Measurements from ENCODE around the gene SPHK2. TPM values are rescaled to one million over a fixed set of nuclear protein-coding genes. Genes with fewer than 3 reads are reported as not detected.

SPHK2 gene
- total and polyA plus RNA-seq, 2 experiments from 2014 or later, result 18.3 to 50.3 TPM

GRCh38 chr19:48670699-48671445 is 51.6 kb downstream of the SPHK2 start:
- Histone ChIP-seq H3F3A (replicated peaks; ENCODE audit: low read depth) (no peaks in the 10 kb centered on the region), H3K27me3 (ENCODE audit: insufficient read depth) (no peaks in the 10 kb centered on the region), H3K27ac (ENCODE audit: low read depth) (no peak overlapping the region), H2AFZ (no peak overlapping the region), H4K20me1 (replicated peaks; ENCODE audit: insufficient read depth) (no peaks in the 10 kb centered on the region), H3K79me2 (replicated peaks; ENCODE audit: insufficient read depth) (no peaks in the 10 kb centered on the region), H3K4me2 (no peak overlapping the region), H3K4me3 (no peak overlapping the region), H3K36me3 (ENCODE audit: insufficient read depth) (no peaks in the 10 kb centered on the region), H3K9me2 (ENCODE audit: insufficient read depth) (no peaks in the 10 kb centered on the region), H3K4me1 (ENCODE audit: insufficient read depth) (peaks cover 23% of the 10 kb centered on the region)
- H3K4me1 Mint-ChIP-seq, result peaks cover 33% of the 10 kb centered on the region
- DNase-seq (ENCODE audit: low spot score), result no peak
- ATAC-seq, result no peak
- H3K27ac Mint-ChIP-seq, result no peak overlapping the region
- H3K9me3 Mint-ChIP-seq, result peaks cover 9% of the 10 kb centered on the region; the same call in 2 of the 3 replicates
- H3K36me3 Mint-ChIP-seq (ENCODE audit: low read depth), result no peaks in the 10 kb centered on the region; the same call in 2 of the 3 replicates
- TF ChIP-seq EZH2 (IDR thresholded peaks at IDR 0.05; ENCODE audit: low read depth, unreplicated experiment) (no peak), ETS1 (IDR thresholded peaks at IDR 0.05) (no peak), REST (IDR thresholded peaks at IDR 0.05; ENCODE audit: unreplicated experiment) (no peak), STAT1 (IDR thresholded peaks at IDR 0.05; ENCODE audit: unreplicated experiment) (no peak), EZH2phosphoT487 (IDR thresholded peaks at IDR 0.05; ENCODE audit: unreplicated experiment) (no peak), ZNF114 (CRISPR knock-in tag; IDR thresholded peaks at IDR 0.05) (no peak), CTCF (conservative IDR thresholded peaks at IDR 0.05; ENCODE audit: low read depth in 2 of 2) (no peak), POLR2AphosphoS5 (IDR thresholded peaks at IDR 0.05; ENCODE audit: low read depth) (no peak), ZNF331 (CRISPR knock-in tag; IDR thresholded peaks at IDR 0.05; ENCODE audit: low read depth) (no peak), CREB1 (CRISPR knock-in tag; IDR thresholded peaks at IDR 0.05; ENCODE audit: low read depth) (no peak), JUNB (IDR thresholded peaks at IDR 0.05; ENCODE audit: unreplicated experiment) (no peak), ZNF462 (CRISPR knock-in tag; IDR thresholded peaks at IDR 0.05) (no peak), NANOG (IDR thresholded peaks at IDR 0.05; ENCODE audit: borderline replicate concordance) (no peak)
- no peak overlapping the region for H3K4me3 Mint-ChIP-seq
- peaks cover 20% of the 10 kb centered on the region for H3K27me3 Mint-ChIP-seq (ENCODE audit: insufficient read depth, low read depth, poor library complexity)

Measured in GM23338 (cell line).